Measurements from ENCODE around the gene CHCHD6. TPM values are rescaled to one million over a fixed set of nuclear protein-coding genes. Genes with fewer than 3 reads are reported as not detected.

The CHCHD6 gene
- total RNA-seq, 2 donors from 2014 or later: 23.6 to 34.4 TPM

DNA sequence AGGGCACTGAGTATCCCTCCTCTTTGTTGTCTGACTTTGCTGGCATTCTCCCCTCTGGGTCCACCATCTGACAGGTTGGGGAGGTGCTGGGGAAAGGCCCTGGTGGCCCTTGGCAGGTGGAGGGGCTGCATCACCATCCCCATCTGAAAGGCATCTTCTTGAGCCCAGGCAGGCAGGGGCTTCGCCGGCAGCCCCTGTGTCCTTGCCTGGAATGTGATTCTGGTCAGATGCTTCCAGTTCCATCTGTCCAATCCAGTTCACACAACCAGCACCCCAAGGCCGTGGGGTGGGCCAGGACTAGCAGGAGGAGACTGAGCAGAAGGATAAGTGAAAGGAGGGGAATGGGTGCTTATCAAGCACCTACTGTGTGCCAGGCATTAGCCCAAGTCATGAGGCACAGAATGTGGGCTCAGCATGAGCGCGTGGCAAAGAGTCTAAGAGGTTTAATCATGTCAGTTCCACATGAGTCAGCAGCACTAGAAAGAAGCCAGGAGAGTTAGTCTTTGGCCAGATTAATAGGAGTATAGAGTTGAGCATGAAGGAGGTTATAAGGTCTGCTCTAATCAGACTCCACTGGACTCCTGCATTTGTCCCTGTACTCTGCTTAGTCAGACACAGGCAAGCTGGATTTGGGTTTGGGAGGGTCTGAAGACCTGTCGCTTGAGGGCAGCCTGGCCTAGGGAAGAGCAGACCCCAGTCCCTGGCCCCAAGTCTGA lies 38.7 kb upstream of the CHCHD6 start:
- H3K4me3 ChIP-seq (ENCODE audit: low read length): no peak overlapping the region

DNA sequence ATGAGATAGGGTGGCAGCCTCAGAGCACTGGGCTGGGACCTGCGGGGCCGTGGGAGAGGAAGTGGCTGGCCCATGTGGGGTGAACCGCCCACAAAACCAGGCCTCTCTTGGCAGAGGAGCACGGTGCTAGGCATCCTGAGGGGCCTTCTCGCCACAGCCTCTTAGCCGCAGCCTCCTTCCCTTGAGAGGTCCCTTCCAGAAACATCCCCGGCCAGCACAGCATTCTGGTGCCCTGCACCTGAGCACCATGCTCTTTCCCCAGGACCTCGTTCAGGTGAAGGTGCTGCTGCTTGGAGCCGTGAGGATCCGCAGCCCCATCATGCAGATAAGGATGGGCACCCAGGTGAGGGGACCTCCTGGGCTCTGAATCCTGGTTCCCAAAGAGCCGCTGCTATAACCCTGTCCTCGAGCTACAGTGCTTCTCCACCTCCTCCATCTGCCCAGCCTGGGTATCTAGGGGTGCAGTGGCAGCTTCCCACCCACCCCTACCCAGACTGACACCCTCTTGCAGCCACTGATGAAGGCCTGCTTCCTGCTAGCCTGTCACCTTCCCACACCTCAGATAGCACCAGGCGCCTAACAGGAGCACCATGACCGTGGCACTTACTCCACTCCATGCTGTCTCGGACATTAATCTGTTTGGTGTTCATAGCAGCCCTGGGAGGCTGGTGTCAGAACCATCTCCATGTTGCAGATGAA lies 37.9 kb upstream of the CHCHD6 start:
- no peak for DNase-seq
- 92 to 93% methylated on average over 12 to 15 of the region's 15 CpGs for WGBS, 2 experiments (ENCODE audit: insufficient coverage in 1 of 2, insufficient read length in 1 of 2)
- Mint-ChIP-seq H3K27me3 (ENCODE audit: insufficient read depth) (peaks cover 14% of the 10 kb centered on the region), H3K9me3 (no peaks in the 10 kb centered on the region), H3K4me3 (no peak overlapping the region), H3K27ac (no peak overlapping the region), H3K4me1 (no peaks in the 10 kb centered on the region), H3K36me3 (ENCODE audit: low read depth) (no peaks in the 10 kb centered on the region)
- no peaks in the 10 kb centered on the region for H3K9me3 ChIP-seq (ENCODE audit: control insufficient read depth, low read length)
- H3K36me3 ChIP-seq (ENCODE audit: control insufficient read depth, insufficient read depth, low read length): no peaks in the 10 kb centered on the region
- H3K9ac ChIP-seq (ENCODE audit: extremely low read depth, low read length, poor library complexity, severe bottlenecking): no peak overlapping the region
- no peak overlapping the region for H3K27ac ChIP-seq (ENCODE audit: low read depth, low read length)
- H3K4me3 ChIP-seq (ENCODE audit: low read length): no peak overlapping the region
- peaks cover 10% of the 10 kb centered on the region for H3K27me3 ChIP-seq (ENCODE audit: control insufficient read depth, insufficient read depth, low read length, poor library complexity, severe bottlenecking)
- TF ChIP-seq, protein P1, sequence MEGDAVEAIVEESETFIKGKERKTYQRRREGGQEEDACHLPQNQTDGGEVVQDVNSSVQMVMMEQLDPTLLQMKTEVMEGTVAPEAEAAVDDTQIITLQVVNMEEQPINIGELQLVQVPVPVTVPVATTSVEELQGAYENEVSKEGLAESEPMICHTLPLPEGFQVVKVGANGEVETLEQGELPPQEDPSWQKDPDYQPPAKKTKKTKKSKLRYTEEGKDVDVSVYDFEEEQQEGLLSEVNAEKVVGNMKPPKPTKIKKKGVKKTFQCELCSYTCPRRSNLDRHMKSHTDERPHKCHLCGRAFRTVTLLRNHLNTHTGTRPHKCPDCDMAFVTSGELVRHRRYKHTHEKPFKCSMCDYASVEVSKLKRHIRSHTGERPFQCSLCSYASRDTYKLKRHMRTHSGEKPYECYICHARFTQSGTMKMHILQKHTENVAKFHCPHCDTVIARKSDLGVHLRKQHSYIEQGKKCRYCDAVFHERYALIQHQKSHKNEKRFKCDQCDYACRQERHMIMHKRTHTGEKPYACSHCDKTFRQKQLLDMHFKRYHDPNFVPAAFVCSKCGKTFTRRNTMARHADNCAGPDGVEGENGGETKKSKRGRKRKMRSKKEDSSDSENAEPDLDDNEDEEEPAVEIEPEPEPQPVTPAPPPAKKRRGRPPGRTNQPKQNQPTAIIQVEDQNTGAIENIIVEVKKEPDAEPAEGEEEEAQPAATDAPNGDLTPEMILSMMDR (conservative IDR thresholded peaks at IDR 0.05): no peak
- no peaks in the 10 kb centered on the region for H3K4me1 ChIP-seq (ENCODE audit: control insufficient read depth, insufficient read depth, low read length)

More for the DNA sequence above, 38.7 kb upstream of the CHCHD6 start:
- TF ChIP-seq, protein P1 (conservative IDR thresholded peaks at IDR 0.05): no peak
- WGBS, 2 experiments (ENCODE audit: insufficient coverage in 1 of 2, insufficient read length in 1 of 2): 88 to 93% methylated on average over 3 to 6 of the region's 6 CpGs
- Histone ChIP-seq H3K9ac (ENCODE audit: extremely low read depth, low read length, poor library complexity, severe bottlenecking) (no peak overlapping the region), H3K9me3 (ENCODE audit: control insufficient read depth, low read length) (no peaks in the 10 kb centered on the region), H3K36me3 (ENCODE audit: control insufficient read depth, insufficient read depth, low read length) (no peaks in the 10 kb centered on the region), H3K27ac (ENCODE audit: low read depth, low read length) (no peak overlapping the region), H3K4me1 (ENCODE audit: control insufficient read depth, insufficient read depth, low read length) (no peaks in the 10 kb centered on the region), H3K27me3 (ENCODE audit: control insufficient read depth, insufficient read depth, low read length, poor library complexity, severe bottlenecking) (peaks cover 13% of the 10 kb centered on the region)
- no peak overlapping the region for H3K4me3 Mint-ChIP-seq
- H3K9me3 Mint-ChIP-seq: no peaks in the 10 kb centered on the region
- DNase-seq: no peak
- no peaks in the 10 kb centered on the region for H3K36me3 Mint-ChIP-seq (ENCODE audit: low read depth)
- H3K4me1 Mint-ChIP-seq: no peaks in the 10 kb centered on the region
- H3K27me3 Mint-ChIP-seq (ENCODE audit: insufficient read depth): peaks cover 21% of the 10 kb centered on the region
- no peak overlapping the region for H3K27ac Mint-ChIP-seq

DNA sequence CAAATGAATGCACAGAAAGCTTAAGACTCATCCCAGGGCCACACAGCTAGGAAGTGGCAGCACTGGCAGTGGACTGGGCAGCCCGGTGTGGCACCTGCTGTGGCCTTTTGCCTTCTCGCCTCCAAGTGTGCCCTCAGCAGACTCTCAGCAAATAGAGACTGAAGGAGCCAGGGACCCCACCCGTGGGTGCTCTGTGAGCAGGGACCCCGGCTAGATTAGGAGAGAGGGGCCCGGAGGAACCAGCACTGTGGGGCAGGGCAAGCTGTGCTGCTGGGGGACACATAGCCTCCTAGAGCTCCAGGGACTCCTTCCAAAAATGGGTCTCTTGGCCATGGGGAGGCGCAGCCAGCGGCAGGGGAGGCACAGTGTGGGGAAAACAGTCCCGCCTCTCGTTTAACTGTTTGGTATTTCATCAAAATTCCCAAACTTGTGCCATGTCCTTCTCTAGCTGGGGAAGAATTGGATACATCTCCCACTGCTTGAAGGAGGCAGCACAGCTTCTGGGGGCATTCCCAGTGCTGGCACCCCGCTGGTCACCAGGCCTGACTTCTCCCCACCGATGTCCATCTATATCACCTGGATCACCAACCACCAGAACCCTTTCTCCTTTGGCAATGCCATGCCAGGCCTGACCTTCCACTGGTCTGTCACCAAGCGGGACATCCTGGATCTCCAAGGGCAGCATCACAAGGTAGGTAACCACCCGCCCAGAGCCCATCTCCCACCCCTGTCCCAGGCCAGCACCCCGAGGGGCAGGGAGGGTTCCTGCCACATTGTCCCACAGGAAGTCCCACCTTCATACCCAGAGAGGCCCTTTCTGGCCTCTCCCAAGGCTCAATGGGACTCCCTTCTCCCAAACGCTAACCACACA lies 37.1 kb upstream of the CHCHD6 start:
- WGBS, 2 experiments (ENCODE audit: insufficient coverage in 1 of 2, insufficient read length in 1 of 2): 92 to 94% methylated on average over 5 to 15 of the region's 15 CpGs
- no peak overlapping the region for H3K27ac ChIP-seq (ENCODE audit: low read depth, low read length)
- H3K4me3 ChIP-seq (ENCODE audit: low read length): no peak overlapping the region
- H3K36me3 ChIP-seq (ENCODE audit: control insufficient read depth, insufficient read depth, low read length): no peaks in the 10 kb centered on the region
- H3K9ac ChIP-seq (ENCODE audit: extremely low read depth, low read length, poor library complexity, severe bottlenecking): no peak overlapping the region
- peaks cover 10% of the 10 kb centered on the region for H3K27me3 Mint-ChIP-seq (ENCODE audit: insufficient read depth)
- no peaks in the 10 kb centered on the region for H3K9me3 Mint-ChIP-seq
- H3K9me3 ChIP-seq (ENCODE audit: control insufficient read depth, low read length): no peaks in the 10 kb centered on the region
- no peaks in the 10 kb centered on the region for H3K4me1 ChIP-seq (ENCODE audit: control insufficient read depth, insufficient read depth, low read length)
- H3K4me3 Mint-ChIP-seq: no peak overlapping the region
- no peaks in the 10 kb centered on the region for H3K4me1 Mint-ChIP-seq
- no peak for DNase-seq
- TF ChIP-seq, protein P1 (conservative IDR thresholded peaks at IDR 0.05): no peak
- H3K27me3 ChIP-seq (ENCODE audit: control insufficient read depth, insufficient read depth, low read length, poor library complexity, severe bottlenecking): peaks cover 2% of the 10 kb centered on the region
- H3K36me3 Mint-ChIP-seq (ENCODE audit: low read depth): no peaks in the 10 kb centered on the region
- no peak overlapping the region for H3K27ac Mint-ChIP-seq
